ENCODE results near the gene DTNA. TPM values are rescaled to one million over a fixed set of nuclear protein-coding genes. Genes with fewer than 3 reads are reported as not detected.

The DTNA gene
- total RNA-seq, 1 donor: 10.1 TPM

GRCh38 chr18:34760444-34760843, 50.3 kb downstream of the DTNA start:
- Histone ChIP-seq H3K4me1 (ENCODE audit: insufficient read depth, low read length) (no peaks in the 10 kb centered on the region), H3K27ac (ENCODE audit: low read depth, low read length) (no peak overlapping the region), H3K27me3 (ENCODE audit: insufficient read depth, low read length) (no peaks in the 10 kb centered on the region), H3K4me2 (ENCODE audit: insufficient read depth, low read length) (no peak overlapping the region), H3K4me3 (ENCODE audit: insufficient read depth, low read length) (no peak overlapping the region), H3K9me3 (ENCODE audit: low read depth, low read length) (no peaks in the 10 kb centered on the region), H4K20me1 (ENCODE audit: insufficient read depth, low read length) (no peaks in the 10 kb centered on the region), H3K36me3 (ENCODE audit: insufficient read depth, low read length) (no peaks in the 10 kb centered on the region), H3K79me2 (ENCODE audit: insufficient read depth, low read length) (no peaks in the 10 kb centered on the region), H2AFZ (ENCODE audit: low read length) (no peak overlapping the region)
- no peak for TF ChIP-seq CTCF (IDR thresholded peaks at IDR 0.05; ENCODE audit: extremely low read depth, low read depth, low read length)
- no peak for DNase-seq (ENCODE audit: insufficient read length, low spot score, missing footprints)

GRCh38 chr18:34764451-34764850, 54.4 kb downstream of the DTNA start:
- peaks cover 17% of the 10 kb centered on the region for H3K4me1 ChIP-seq (ENCODE audit: insufficient read depth, low read length)
- no peaks in the 10 kb centered on the region for H3K27me3 ChIP-seq (ENCODE audit: insufficient read depth, low read length)
- no peak overlapping the region for H3K27ac ChIP-seq (ENCODE audit: low read depth, low read length)
- H3K9me3 ChIP-seq (ENCODE audit: low read depth, low read length): no peaks in the 10 kb centered on the region
- no peak for DNase-seq (ENCODE audit: insufficient read length, low spot score, missing footprints)
- no peak for TF ChIP-seq CTCF (IDR thresholded peaks at IDR 0.05; ENCODE audit: extremely low read depth, low read depth, low read length)
- H3K79me2 ChIP-seq (ENCODE audit: insufficient read depth, low read length): no peaks in the 10 kb centered on the region
- no peaks in the 10 kb centered on the region for H3K36me3 ChIP-seq (ENCODE audit: insufficient read depth, low read length)
- no peak overlapping the region for H3K4me2 ChIP-seq (ENCODE audit: insufficient read depth, low read length)
- no peaks in the 10 kb centered on the region for H4K20me1 ChIP-seq (ENCODE audit: insufficient read depth, low read length)
- H3K4me3 ChIP-seq (ENCODE audit: insufficient read depth, low read length): no peak overlapping the region
- no peak overlapping the region for H2AFZ ChIP-seq (ENCODE audit: low read length)

GRCh38 chr18:34767601-34768027, 57.5 kb downstream of the DTNA start:
- Histone ChIP-seq H3K79me2 (ENCODE audit: insufficient read depth, low read length) (no peaks in the 10 kb centered on the region), H3K27ac (ENCODE audit: low read depth, low read length) (peak overlapping the region; percentile 86), H3K36me3 (ENCODE audit: insufficient read depth, low read length) (no peaks in the 10 kb centered on the region), H3K4me3 (ENCODE audit: insufficient read depth, low read length) (no peak overlapping the region), H3K4me2 (ENCODE audit: insufficient read depth, low read length) (peak overlapping the region; percentile 59), H3K4me1 (ENCODE audit: insufficient read depth, low read length) (peaks cover 30% of the 10 kb centered on the region), H2AFZ (ENCODE audit: low read length) (no peak overlapping the region), H3K9me3 (ENCODE audit: low read depth, low read length) (no peaks in the 10 kb centered on the region), H3K27me3 (ENCODE audit: insufficient read depth, low read length) (no peaks in the 10 kb centered on the region), H4K20me1 (ENCODE audit: insufficient read depth, low read length) (no peaks in the 10 kb centered on the region)
- peak; percentile 27 for DNase-seq (ENCODE audit: insufficient read length, low spot score, missing footprints)
- TF ChIP-seq CTCF (IDR thresholded peaks at IDR 0.05; ENCODE audit: extremely low read depth, low read depth, low read length): no peak

GRCh38 chr18:34771958-34772357, 61.9 kb downstream of the DTNA start:
- Histone ChIP-seq H3K27me3 (ENCODE audit: insufficient read depth, low read length) (no peaks in the 10 kb centered on the region), H3K79me2 (ENCODE audit: insufficient read depth, low read length) (no peaks in the 10 kb centered on the region), H3K36me3 (ENCODE audit: insufficient read depth, low read length) (no peaks in the 10 kb centered on the region), H3K4me1 (ENCODE audit: insufficient read depth, low read length) (peaks cover 47% of the 10 kb centered on the region), H3K9me3 (ENCODE audit: low read depth, low read length) (no peaks in the 10 kb centered on the region), H3K4me2 (ENCODE audit: insufficient read depth, low read length) (no peak overlapping the region), H3K27ac (ENCODE audit: low read depth, low read length) (peak overlapping the region; percentile 67), H3K4me3 (ENCODE audit: insufficient read depth, low read length) (no peak overlapping the region), H2AFZ (ENCODE audit: low read length) (no peak overlapping the region), H4K20me1 (ENCODE audit: insufficient read depth, low read length) (no peaks in the 10 kb centered on the region)
- no peak for TF ChIP-seq CTCF (IDR thresholded peaks at IDR 0.05; ENCODE audit: extremely low read depth, low read depth, low read length)
- DNase-seq (ENCODE audit: insufficient read length, low spot score, missing footprints): peak; percentile 6
